ENCODE results near the gene CCDC89. TPM values are rescaled to one million over a fixed set of nuclear protein-coding genes. Genes with fewer than 3 reads are reported as not detected.

CCDC89 gene
- total and polyA plus RNA-seq, 10 of the 15 experiments (the other 5 are each of a cell fraction or from before 2014, with no cell fraction given), result 0.11 to 0.15 TPM; not detected in 8

DNA sequence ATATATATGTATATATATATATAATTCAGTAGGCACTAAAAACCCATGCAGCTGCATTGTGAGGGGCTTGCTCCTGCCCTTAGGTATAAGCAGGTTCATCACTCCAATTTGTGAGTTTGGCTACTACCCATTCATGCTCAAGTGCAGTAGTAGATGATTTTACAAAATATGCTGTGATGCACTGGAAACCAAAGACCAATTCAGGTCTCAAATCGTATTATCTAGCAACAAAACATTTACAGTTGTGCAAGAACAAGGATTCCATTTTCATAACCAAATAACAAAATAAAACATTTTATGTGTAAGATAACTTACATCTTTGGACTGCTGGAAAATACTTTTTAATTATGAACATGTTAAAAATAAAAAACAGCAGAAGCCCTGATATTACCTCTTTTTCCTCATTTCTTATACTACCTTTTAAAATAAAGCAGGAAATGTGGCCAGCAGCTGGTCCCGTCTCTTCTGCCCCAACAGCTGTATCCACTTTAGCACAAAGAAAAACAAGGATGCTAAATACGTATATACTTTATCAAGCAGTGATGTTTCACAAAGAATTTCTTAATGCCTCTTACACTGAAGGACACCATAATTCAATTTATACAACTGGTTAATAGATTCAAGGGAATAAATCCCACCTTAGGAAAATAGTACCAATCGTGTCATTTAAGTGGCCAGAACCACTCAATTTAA is 23.9 kb downstream of the CCDC89 start:
- peak overlapping the region; percentile 91 for H3K4me3 ChIP-seq
- H3K36me3 ChIP-seq (ENCODE audit: control insufficient read depth in 2 of 2, insufficient read depth in 2 of 2, low read length in 1 of 2), result peaks cover 0 to 20% of the 10 kb centered on the region in 2 experiments; a peak in 3 of 4 replicates

More for the DNA sequence above, 23.9 kb downstream of the CCDC89 start:
- in situ Hi-C loops (cut with MboI), result no loop called here
- TF ChIP-seq, protein P1, sequence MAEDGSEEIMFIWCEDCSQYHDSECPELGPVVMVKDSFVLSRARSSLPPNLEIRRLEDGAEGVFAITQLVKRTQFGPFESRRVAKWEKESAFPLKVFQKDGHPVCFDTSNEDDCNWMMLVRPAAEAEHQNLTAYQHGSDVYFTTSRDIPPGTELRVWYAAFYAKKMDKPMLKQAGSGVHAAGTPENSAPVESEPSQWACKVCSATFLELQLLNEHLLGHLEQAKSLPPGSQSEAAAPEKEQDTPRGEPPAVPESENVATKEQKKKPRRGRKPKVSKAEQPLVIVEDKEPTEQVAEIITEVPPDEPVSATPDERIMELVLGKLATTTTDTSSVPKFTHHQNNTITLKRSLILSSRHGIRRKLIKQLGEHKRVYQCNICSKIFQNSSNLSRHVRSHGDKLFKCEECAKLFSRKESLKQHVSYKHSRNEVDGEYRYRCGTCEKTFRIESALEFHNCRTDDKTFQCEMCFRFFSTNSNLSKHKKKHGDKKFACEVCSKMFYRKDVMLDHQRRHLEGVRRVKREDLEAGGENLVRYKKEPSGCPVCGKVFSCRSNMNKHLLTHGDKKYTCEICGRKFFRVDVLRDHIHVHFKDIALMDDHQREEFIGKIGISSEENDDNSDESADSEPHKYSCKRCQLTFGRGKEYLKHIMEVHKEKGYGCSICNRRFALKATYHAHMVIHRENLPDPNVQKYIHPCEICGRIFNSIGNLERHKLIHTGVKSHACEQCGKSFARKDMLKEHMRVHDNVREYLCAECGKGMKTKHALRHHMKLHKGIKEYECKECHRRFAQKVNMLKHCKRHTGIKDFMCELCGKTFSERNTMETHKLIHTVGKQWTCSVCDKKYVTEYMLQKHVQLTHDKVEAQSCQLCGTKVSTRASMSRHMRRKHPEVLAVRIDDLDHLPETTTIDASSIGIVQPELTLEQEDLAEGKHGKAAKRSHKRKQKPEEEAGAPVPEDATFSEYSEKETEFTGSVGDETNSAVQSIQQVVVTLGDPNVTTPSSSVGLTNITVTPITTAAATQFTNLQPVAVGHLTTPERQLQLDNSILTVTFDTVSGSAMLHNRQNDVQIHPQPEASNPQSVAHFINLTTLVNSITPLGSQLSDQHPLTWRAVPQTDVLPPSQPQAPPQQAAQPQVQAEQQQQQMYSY (CRISPR knock-in tag; IDR thresholded peaks at IDR 0.05), result no peak
- TF ChIP-seq ATF7 (IDR thresholded peaks at IDR 0.05; ENCODE audit: low read depth) (no peak), STAT3 (IDR thresholded peaks at IDR 0.05; ENCODE audit: low read depth, low read length) (no peak), CBX3 (IDR thresholded peaks at IDR 0.05; ENCODE audit: borderline replicate concordance, low read depth) (no peak), NFYB (IDR thresholded peaks at IDR 0.05; ENCODE audit: insufficient read depth, low read depth, low read length) (no peak)
- TF ChIP-seq, protein P2, sequence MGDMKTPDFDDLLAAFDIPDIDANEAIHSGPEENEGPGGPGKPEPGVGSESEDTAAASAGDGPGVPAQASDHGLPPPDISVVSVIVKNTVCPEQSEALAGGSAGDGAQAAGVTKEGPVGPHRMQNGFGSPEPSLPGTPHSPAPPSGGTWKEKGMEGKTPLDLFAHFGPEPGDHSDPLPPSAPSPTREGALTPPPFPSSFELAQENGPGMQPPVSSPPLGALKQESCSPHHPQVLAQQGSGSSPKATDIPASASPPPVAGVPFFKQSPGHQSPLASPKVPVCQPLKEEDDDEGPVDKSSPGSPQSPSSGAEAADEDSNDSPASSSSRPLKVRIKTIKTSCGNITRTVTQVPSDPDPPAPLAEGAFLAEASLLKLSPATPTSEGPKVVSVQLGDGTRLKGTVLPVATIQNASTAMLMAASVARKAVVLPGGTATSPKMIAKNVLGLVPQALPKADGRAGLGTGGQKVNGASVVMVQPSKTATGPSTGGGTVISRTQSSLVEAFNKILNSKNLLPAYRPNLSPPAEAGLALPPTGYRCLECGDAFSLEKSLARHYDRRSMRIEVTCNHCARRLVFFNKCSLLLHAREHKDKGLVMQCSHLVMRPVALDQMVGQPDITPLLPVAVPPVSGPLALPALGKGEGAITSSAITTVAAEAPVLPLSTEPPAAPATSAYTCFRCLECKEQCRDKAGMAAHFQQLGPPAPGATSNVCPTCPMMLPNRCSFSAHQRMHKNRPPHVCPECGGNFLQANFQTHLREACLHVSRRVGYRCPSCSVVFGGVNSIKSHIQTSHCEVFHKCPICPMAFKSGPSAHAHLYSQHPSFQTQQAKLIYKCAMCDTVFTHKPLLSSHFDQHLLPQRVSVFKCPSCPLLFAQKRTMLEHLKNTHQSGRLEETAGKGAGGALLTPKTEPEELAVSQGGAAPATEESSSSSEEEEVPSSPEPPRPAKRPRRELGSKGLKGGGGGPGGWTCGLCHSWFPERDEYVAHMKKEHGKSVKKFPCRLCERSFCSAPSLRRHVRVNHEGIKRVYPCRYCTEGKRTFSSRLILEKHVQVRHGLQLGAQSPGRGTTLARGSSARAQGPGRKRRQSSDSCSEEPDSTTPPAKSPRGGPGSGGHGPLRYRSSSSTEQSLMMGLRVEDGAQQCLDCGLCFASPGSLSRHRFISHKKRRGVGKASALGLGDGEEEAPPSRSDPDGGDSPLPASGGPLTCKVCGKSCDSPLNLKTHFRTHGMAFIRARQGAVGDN (IDR thresholded peaks at IDR 0.05), result no peak
- TF ChIP-seq, protein P3, sequence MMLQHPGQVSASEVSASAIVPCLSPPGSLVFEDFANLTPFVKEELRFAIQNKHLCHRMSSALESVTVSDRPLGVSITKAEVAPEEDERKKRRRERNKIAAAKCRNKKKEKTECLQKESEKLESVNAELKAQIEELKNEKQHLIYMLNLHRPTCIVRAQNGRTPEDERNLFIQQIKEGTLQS (IDR thresholded peaks at IDR 0.05; ENCODE audit: borderline replicate concordance, extremely low read depth, low read depth, low read length), result no peak
- DNase-seq (ENCODE audit: low read depth, low spot score), result no peak
- intact Hi-C loops (cut with micrococcal nuclease; ENCODE audit: unreplicated experiment), result loop anchor here (10.0 kb wide), 1 partner anchor 633 kb away; no protein-coding TSS in a partner anchor
- RAD21 ChIA-PET (ENCODE audit: unreplicated experiment), result interaction anchor here (2.0 kb wide), 1 partner anchor 14 kb away, joined by 10 read pairs; the partner anchor contains the start of gene TMEM126A
- FAIRE-seq, result no peak
- no peak overlapping the region for H2AFZ ChIP-seq (ENCODE audit: control insufficient read depth, low read depth, low read length)
- no TSS peak for BruUV-seq (replicated peaks)
- no peaks in the 10 kb centered on the region for H3K4me1 ChIP-seq (ENCODE audit: control insufficient read depth, insufficient read depth, low read length)
- SMC1A ChIA-PET (ENCODE audit: uncharacterized antibody, unreplicated experiment), result interaction anchor here (1.2 to 8.2 kb wide), 3 partner anchors 14 to 25 kb away, joined by 4 to 66 read pairs (median 4); partner anchors contain the start of gene TMEM126A
- no peaks in the 10 kb centered on the region for H3K9me3 ChIP-seq (replicated peaks; ENCODE audit: control insufficient read depth, insufficient read depth, low read length)
- peak overlapping the region; percentile 5 for H3K9ac ChIP-seq (ENCODE audit: control insufficient read depth, insufficient read depth, low read length)
- peaks cover 10% of the 10 kb centered on the region; the same call in 1 of the 2 replicates for H4K20me1 ChIP-seq (ENCODE audit: control insufficient read depth, insufficient read depth)
- H3K79me2 ChIP-seq (ENCODE audit: control insufficient read depth, insufficient read depth, low read length), result peaks cover 73% of the 10 kb centered on the region
- no peaks in the 10 kb centered on the region for H3K27me3 ChIP-seq (replicated peaks in 1 of 2; ENCODE audit: control insufficient read depth in 2 of 2, insufficient read depth in 2 of 2, low read length in 1 of 2)
- CTCF ChIA-PET, result interaction anchor here (1.1 kb wide), 1 partner anchor 12 kb away, joined by 3 read pairs; no protein-coding TSS in a partner anchor
- WGBS (ENCODE audit: insufficient coverage, insufficient replicate concordance, low lambda C conversion rate, missing lambda C conversion rate), result 9% methylated on average over 4 of the region's 4 CpGs
- no peak for ATAC-seq
- no peak overlapping the region for H3K27ac ChIP-seq (ENCODE audit: control insufficient read depth, insufficient read depth)
- POLR2A ChIA-PET, result interaction anchor here (1.8 to 6.7 kb wide), 2 partner anchors 14 to 34 kb away, joined by 5 to 43 read pairs; partner anchors contain the start of genes TMEM126A and TMEM126B
- peak overlapping the region; percentile 91 for H3K4me2 ChIP-seq (ENCODE audit: control insufficient read depth, insufficient read depth)

All from GM12878 (cell line).